HG03280 (cell line): ENCODE data around the gene ETDC.

ENCODE experiments used
- ATAC-seq: cut with Tn5 transposase; IDR thresholded peaks from one replicate; pipeline ENCODE4 v1.9.1; 2021; ENCODE audit warnings: mild to moderate bottlenecking, moderate library complexity; ENCODE audit not compliant: unreplicated experiment

The ETDC gene

GRCh38 chrX:135345107-135345589 lies 35.9 kb downstream of the ETDC start:
- ATAC-seq, result no peak

- no peak for ATAC-seq
Measured at GRCh38 chrX:135346975-135347374, 37.7 kb downstream of the ETDC start.

- no peak for ATAC-seq
Measured at GRCh38 chrX:135347381-135348016, 38.2 kb downstream of the ETDC start.

- ATAC-seq, result no peak
Measured at GRCh38 chrX:135354288-135354687, 45.0 kb downstream of the ETDC start.
